Right cardiac atrium (tissue), 5 donors: ENCODE data around the gene RASEF. TPM values are rescaled to one million over a fixed set of nuclear protein-coding genes. Genes with fewer than 3 reads are reported as not detected.
"Not testable (repeated sequence)": the region's sequence is repeated elsewhere in the genome, so short reads cannot be mapped to it uniquely, and the experiment has no call there.

ENCODE experiments used
- ATAC-seq, 2 donors: fragments of 200-7000 bp; cut with Tn5 transposase; one replicate each; pipeline versions ENCODE4 v1.8.0 to v1.9.1; 2020; ENCODE audit warnings: moderate library complexity in 2 of 2, mild to moderate bottlenecking in 1 of 2
- DNase-seq, 3 donors: peaks; one replicate each; pipeline ENCODE4 v3.0.0-alpha.2; 2020
- H3K27ac ChIP-seq: one replicate; pipeline ENCODE4 v1.5.1; 2013; ENCODE audit warnings: mild to moderate bottlenecking, low read length, control low read depth, moderate library complexity
- H3K27me3 ChIP-seq: one replicate; pipeline ENCODE4 v1.6.1; 2013; ENCODE audit not compliant: control insufficient read depth, insufficient read depth
- H3K4me1 ChIP-seq: one replicate; pipeline ENCODE4 v1.6.1; 2013; ENCODE audit warnings: low read length; ENCODE audit not compliant: control insufficient read depth, insufficient read depth
- H3K4me3 ChIP-seq: one replicate; pipeline ENCODE4 v1.5.1; 2013; ENCODE audit warnings: low read length, control low read depth
- H3K9me3 ChIP-seq: one replicate; pipeline ENCODE4 v1.6.1; 2013; ENCODE audit warnings: low read length; ENCODE audit not compliant: control insufficient read depth
- WGBS: extraction: QIAGEN DNeasy Blood & Tissue Kit; methylation state at CpG from one replicate; pipeline ENCODE4 v1.1.7; 2013; 5-methylcytosine and 5-hydroxymethylcytosine counted together
- intact Hi-C, 4 donors: fragments of 100-400 bp; cut with DNase I; formaldehyde crosslinking; loops; one replicate each; pipeline versions ENCODE4 v1.11.0 to v1.14.0; 2022 to 2023
- polyA plus RNA-seq: library from polyadenylated mRNA; stranded (reverse); fragments of 200-250 nt; gene quantifications from one replicate; pipeline ENCODE4 v1.2.3, GENCODE V29; 2013
- total RNA-seq, 4 donors: library from RNA; stranded (reverse); fragmentation: NEBNext Ultra II Directional; extraction: Animal tissue kit (Norgen Biotek cat#: 25700); gene quantifications; one replicate each; pipeline ENCODE4 v1.2.1, GENCODE V29; 2021
- donor health status: healthy with polysubstance abuse.
- donor health status: DM: no; HTN: yes; CAD: no.
- donor health status: DM: no; HTN: no; CAD: no.
- donor health status: DM: no; HTN: yes; CAD: no; lungs with severe emphysema.
- donor health status: DM: yes; HTN: yes; CAD: no.

Gene RASEF
- total and polyA plus RNA-seq, 5 donors = 0.02 to 0.17 (median 0.15) TPM; not detected in 2

DNA sequence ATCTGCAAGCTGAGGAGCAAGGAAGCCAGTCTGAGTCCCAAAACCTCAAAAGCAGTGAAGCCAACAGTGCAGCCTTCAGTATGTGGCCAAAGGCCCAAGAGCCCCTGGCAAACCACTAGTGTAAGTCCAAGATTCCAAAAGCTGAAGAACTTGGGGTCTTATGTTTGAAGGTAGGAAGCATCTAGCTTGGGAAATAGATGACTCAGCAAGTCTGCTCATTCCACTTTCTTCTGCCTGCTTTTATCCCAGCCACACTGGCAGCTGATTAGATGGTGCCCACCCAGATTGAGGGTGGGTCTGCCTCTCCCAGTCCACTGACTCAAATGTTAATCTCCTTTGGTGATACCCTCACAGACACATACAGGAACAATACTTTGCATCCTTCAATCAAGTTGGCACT is 9.6 kb upstream of the RASEF start:
- H3K4me3 ChIP-seq, intact Hi-C loops, DNase-seq, ATAC-seq, H3K27ac ChIP-seq, H3K4me1 ChIP-seq, H3K9me3 ChIP-seq, H3K27me3 ChIP-seq: not testable (repeated sequence)

DNA sequence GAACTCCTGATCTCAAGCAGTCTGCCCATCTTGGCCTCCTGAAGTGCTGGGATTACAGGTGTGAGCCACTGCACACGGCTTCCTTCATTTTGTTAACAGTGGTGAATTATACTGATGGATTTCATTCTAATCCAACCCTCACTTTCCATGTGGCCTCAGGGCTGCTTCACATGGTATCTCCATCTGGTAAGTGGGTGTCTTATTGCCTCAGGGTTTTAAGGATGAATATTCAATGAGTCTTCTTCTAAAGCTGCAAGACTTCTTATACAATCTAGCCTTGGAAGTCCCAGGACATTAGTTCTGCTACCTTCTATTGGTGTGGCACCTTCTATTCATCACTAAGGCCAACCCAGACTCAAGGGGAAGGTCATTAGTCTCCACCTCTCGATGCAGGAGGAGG is 8.7 kb upstream of the RASEF start:
- Histone ChIP-seq H3K27me3 (no peaks in the 10 kb centered on the region), H3K4me1 (no peaks in the 10 kb centered on the region), H3K4me3 (no peak overlapping the region), H3K9me3 (no peaks in the 10 kb centered on the region), H3K27ac (no peak overlapping the region)
- ATAC-seq = no peak
- DNase-seq = no peak
- intact Hi-C loops = no loop called here
- WGBS = 68% methylated on average over 2 of the region's 2 CpGs

DNA sequence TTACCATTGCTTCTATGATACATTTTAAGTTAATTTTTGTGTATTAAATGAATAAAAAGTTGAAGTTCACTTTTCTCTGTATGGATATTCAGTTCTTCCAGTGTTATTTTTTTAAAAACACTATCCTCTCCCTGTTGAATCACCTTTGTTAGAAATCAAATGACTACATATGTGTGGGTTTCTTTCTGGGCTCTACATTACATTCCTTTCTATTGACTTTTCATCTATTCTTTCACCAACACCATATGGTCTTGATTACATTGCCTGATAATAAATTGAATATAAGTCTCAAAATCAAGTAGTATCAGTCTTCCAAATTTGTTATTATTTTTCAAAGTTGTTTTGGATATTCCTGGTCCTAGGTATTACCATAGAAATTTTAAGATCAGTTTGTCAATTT is 7.3 kb upstream of the RASEF start:
- intact Hi-C loops = no loop called here
- DNase-seq (no peak), ATAC-seq (no peak)
- H3K9me3 ChIP-seq = no peaks in the 10 kb centered on the region
- H3K4me3 ChIP-seq = no peak overlapping the region
- H3K27ac ChIP-seq = no peak overlapping the region
- no peaks in the 10 kb centered on the region for H3K4me1 ChIP-seq
- no peaks in the 10 kb centered on the region for H3K27me3 ChIP-seq

DNA sequence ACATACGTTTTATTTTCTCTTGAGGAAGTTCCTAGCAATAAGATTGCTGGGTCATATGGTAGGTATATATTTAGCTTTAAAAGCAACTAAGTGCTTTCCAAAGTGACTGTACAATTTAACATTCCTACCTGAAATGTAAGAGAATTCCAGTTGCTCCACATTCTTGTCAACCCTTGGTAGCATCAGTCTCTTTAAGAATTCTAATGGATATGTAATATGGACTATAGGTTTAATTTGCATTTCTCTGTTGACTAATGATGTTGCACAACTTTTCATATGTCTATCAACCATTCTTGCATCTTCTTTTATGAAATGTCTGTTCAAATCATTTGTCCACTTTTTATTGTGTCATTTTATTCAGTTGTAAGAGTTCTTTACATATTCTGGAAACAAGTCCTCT is 6.7 kb upstream of the RASEF start:
- DNase-seq (no peak), ATAC-seq (no peak)
- intact Hi-C loops = no loop called here
- no peaks in the 10 kb centered on the region for H3K9me3 ChIP-seq
- no peak overlapping the region for H3K4me3 ChIP-seq
- H3K27ac ChIP-seq = no peak overlapping the region
- 72% methylated on average over 1 of the region's 1 CpG for WGBS
- H3K4me1 ChIP-seq = no peaks in the 10 kb centered on the region
- H3K27me3 ChIP-seq = no peaks in the 10 kb centered on the region

DNA sequence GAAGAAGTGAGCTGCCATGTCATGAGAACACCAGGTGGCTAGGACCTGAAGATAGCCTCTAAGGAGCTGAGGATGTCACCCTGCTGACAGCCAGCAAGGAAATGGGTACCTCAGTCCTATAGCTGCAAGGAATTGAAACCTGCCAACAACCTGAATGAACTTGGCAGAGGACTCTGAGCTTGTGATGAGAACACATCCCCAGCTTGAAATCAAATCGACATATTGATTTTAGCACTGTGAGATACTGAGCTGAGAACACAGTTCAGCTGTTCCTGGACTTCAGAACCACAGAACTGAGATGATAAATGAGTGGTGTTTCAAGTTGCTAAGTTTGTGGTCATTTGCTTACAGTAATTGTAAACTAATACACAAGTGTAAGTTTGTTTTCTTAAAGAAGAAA is 5.5 kb upstream of the RASEF start:
- no peaks in the 10 kb centered on the region for H3K27me3 ChIP-seq
- no peak overlapping the region for H3K27ac ChIP-seq
- H3K4me1 ChIP-seq = no peaks in the 10 kb centered on the region
- intact Hi-C loops = no loop called here
- H3K4me3 ChIP-seq = no peak overlapping the region
- no peaks in the 10 kb centered on the region for H3K9me3 ChIP-seq
- no peak for ATAC-seq
- WGBS = 52% methylated on average over 1 of the region's 1 CpG
- no peak for DNase-seq

DNA sequence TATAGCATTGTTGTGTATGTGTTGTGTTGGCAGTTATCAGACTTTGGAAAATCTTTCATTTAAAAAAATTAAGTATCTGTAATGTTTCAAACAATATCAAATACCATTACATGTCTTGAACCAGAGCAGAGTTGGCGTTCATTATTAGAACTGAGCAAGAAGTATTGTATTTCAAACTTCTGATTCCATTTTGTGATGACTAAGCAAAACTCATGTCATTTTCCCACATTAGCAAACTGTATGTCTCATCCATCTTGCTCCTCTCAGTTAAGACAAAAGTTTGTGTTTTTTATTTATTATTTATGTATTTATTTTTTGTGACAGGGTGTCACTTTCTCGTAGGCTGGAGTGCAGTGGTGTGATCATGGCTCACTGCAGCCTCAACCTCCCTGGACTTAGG is 4.6 kb upstream of the RASEF start:
- no peaks in the 10 kb centered on the region for H3K27me3 ChIP-seq
- H3K27ac ChIP-seq = no peak overlapping the region
- intact Hi-C loops = no loop called here
- 83% methylated on average over 2 of the region's 2 CpGs for WGBS
- H3K4me3 ChIP-seq = no peak overlapping the region
- no peak for DNase-seq
- H3K9me3 ChIP-seq = no peaks in the 10 kb centered on the region
- ATAC-seq = no peak
- H3K4me1 ChIP-seq = no peaks in the 10 kb centered on the region

DNA sequence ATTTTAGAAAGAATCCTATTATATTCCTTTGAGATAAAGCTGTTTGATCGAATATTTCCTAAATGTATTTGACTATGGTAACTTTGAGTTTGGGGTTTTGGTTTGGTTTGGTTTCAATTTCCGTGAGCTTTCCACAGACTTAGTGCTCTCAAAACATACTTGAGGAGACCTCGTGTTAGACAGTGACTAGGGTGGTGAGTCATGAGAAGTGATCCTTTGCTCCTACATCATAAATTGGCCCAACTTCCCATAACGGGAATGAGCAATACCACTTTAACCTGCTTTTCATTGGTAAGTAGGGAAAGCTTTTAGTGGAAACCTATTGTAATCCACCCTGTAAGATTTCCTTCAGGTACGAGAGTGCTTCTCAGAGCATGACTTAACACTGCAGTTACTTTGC is 3.8 kb upstream of the RASEF start:
- DNase-seq (no peak), ATAC-seq (no peak)
- no peaks in the 10 kb centered on the region for H3K9me3 ChIP-seq
- intact Hi-C loops = no loop called here
- H3K27ac ChIP-seq = no peak overlapping the region
- 76% methylated on average over 5 of the region's 5 CpGs for WGBS
- no peaks in the 10 kb centered on the region for H3K4me1 ChIP-seq
- no peak overlapping the region for H3K4me3 ChIP-seq
- no peaks in the 10 kb centered on the region for H3K27me3 ChIP-seq

DNA sequence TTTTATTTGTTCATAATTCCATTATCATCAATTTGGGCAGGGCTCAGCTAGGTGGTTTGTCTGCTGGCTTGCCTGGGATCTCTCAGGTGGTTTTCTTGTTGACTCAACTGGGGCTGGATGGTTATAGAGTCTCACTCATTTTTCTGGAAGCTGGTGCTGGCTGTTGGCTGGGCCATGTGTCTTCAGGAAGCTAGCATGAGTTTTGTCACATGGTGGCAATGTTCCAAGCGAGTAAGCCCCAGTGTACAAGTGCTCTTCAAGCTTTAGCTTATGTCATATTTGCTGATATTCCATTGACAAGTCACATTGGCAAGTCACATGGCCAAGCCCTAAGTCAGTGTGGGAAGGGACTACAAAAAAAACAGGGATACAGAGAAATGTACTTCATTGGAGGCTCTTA is 2.3 kb upstream of the RASEF start:
- ATAC-seq (no peak), DNase-seq (no peak)
- H3K27ac ChIP-seq = no peak overlapping the region
- 68% methylated on average over 1 of the region's 1 CpG for WGBS
- intact Hi-C loops = no loop called here
- no peaks in the 10 kb centered on the region for H3K27me3 ChIP-seq
- H3K4me3 ChIP-seq = no peak overlapping the region
- no peaks in the 10 kb centered on the region for H3K4me1 ChIP-seq
- no peaks in the 10 kb centered on the region for H3K9me3 ChIP-seq

DNA sequence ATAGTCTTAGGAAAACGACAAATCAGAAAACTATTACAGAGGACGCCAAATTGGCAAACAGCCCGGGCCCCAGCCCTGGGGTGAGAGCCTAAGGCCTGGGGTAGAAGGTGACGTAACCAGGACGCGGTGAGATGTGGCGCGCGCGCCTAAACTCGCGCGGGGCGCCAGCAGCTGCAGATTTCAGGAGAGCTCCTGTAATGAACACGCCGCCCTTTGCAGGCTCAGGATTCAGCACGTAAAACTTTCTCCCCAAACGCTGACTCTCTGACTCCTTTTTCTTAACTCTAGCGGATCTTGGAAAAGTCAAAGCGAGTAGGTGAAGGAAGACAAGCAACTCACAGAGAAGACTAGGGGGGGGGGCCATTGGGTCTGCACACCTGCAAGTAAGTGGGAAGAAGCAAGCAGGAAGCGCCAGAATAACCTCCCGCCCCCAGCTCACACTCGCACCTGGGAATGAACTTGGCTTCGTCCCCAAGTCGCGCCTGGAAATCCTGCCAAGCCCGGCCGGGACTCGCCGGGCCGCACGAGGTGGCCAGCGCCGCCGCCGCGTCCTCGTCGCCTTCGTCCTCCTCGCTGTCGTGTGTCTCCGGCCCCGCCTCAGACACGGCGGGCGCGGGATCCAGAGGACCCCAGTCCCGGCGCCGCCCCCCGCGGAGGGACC is 822 bp downstream of the RASEF start:
- DNase-seq (peak in 2 of 3 donors; percentile 20 to 52), ATAC-seq (no peak)
- H3K9me3 ChIP-seq = no peaks in the 10 kb centered on the region
- no peaks in the 10 kb centered on the region for H3K4me1 ChIP-seq
- no peak overlapping the region for H3K27ac ChIP-seq
- H3K27me3 ChIP-seq = no peaks in the 10 kb centered on the region
- WGBS = 2% methylated on average over 53 of the region's 53 CpGs
- intact Hi-C loops = no loop called here
- H3K4me3 ChIP-seq = peak overlapping the region; percentile 14

DNA sequence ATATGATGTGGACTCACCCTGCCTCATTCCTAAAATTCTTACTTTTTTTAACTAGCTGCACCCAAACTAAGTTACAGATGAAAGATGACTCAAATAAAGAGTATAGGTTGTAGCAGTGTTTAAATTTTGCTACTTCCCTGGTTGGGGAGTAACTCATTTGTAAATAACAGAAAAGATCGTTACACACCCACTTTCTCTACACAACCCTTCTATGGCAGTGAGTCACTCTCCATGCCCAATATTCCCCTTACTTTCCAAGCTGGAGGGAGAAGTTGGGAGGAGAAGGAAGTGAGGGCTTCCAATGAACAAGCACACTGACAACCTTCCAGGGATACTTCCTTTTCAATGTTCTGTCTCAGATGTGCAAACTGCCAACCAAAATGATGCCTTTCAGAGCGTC is 1.9 kb downstream of the RASEF start:
- no peaks in the 10 kb centered on the region for H3K4me1 ChIP-seq
- 71% methylated on average over 2 of the region's 2 CpGs for WGBS
- H3K27ac ChIP-seq = no peak overlapping the region
- H3K27me3 ChIP-seq = no peaks in the 10 kb centered on the region
- DNase-seq (no peak), ATAC-seq (no peak)
- no peak overlapping the region for H3K4me3 ChIP-seq
- intact Hi-C loops = no loop called here
- no peaks in the 10 kb centered on the region for H3K9me3 ChIP-seq

DNA sequence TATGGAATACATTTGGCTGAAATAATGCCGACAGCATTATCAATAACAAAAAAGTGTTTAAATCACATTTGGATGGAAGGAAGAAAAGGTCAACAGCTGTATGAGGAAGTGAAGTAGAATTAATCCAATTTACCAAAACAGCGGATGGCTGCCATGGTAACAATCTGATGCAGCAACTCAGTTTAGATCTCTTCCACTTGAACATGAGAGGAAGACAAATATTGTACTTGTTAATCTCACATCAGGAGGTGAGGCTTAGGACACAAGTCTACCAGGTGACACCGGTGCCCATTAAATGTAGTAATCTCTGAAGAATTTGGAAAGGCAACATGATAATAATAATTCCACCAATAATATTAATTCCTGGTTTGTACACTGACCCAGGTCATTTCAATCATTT is 2.4 kb downstream of the RASEF start:
- no peak overlapping the region for H3K27ac ChIP-seq
- intact Hi-C loops = no loop called here
- ATAC-seq (no peak), DNase-seq (no peak)
- 83% methylated on average over 3 of the region's 3 CpGs for WGBS
- no peaks in the 10 kb centered on the region for H3K27me3 ChIP-seq
- no peaks in the 10 kb centered on the region for H3K4me1 ChIP-seq
- H3K9me3 ChIP-seq = no peaks in the 10 kb centered on the region
- no peak overlapping the region for H3K4me3 ChIP-seq

DNA sequence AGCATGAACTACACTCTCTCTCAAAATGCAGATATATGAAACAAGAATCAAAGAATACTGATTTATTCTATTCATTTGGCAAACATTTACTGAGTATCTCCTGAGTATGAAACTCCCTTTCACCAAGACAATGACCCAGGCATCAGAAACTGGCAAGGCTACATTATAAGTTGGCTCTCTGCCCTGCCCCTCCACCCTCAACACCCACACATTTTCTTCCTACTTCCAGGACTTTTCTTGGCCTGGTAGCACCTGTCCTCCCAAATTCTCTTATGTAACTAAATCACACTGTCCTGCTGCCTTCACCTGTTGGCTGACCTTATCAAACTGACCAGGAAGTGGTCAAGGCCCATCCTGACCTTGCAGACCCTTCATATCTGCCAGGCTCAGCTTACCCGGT is 3.5 kb downstream of the RASEF start:
- intact Hi-C loops = no loop called here
- no peak overlapping the region for H3K27ac ChIP-seq
- ATAC-seq (no peak), DNase-seq (no peak)
- H3K4me3 ChIP-seq = no peak overlapping the region
- no peaks in the 10 kb centered on the region for H3K4me1 ChIP-seq
- WGBS = 88% methylated on average over 1 of the region's 1 CpG
- no peaks in the 10 kb centered on the region for H3K9me3 ChIP-seq
- no peaks in the 10 kb centered on the region for H3K27me3 ChIP-seq
